Muscle layer of colon (tissue), 2 donors: ENCODE measurements around the gene NFIX.

ENCODE experiments used
- H3K27ac ChIP-seq: one replicate; pipeline ENCODE4 v1.7.0; 2013; ENCODE audit warnings: low read depth, mild to moderate bottlenecking, low read length, moderate library complexity
- H3K27me3 ChIP-seq, 2 donors: one replicate each; pipeline ENCODE4 v1.7.0; 2013; ENCODE audit warnings: low read length in 2 of 2, mild to moderate bottlenecking in 2 of 2; ENCODE audit not compliant: insufficient read depth in 2 of 2, control insufficient read depth in 1 of 2
- H3K36me3 ChIP-seq: one replicate; pipeline ENCODE4 v1.7.0; 2013; ENCODE audit warnings: mild to moderate bottlenecking, low read length; ENCODE audit not compliant: insufficient read depth
- H3K4me1 ChIP-seq: one replicate; pipeline ENCODE4 v1.7.0; 2013; ENCODE audit warnings: mild to moderate bottlenecking, low read length; ENCODE audit not compliant: insufficient read depth
- H3K4me3 ChIP-seq, 2 donors: one replicate each; pipeline ENCODE4 v1.7.0; 2013; ENCODE audit warnings: low read length in 2 of 2, low read depth in 1 of 2, mild to moderate bottlenecking in 1 of 2, moderate library complexity in 1 of 2
- H3K9ac ChIP-seq: one replicate; pipeline ENCODE4 v1.7.0; 2013; ENCODE audit warnings: low read length
- H3K9me3 ChIP-seq: one replicate; pipeline ENCODE4 v1.7.0; 2013; ENCODE audit warnings: mild to moderate bottlenecking, low read length
- donor health status: abdominal sarcoma.
- donor health status: Adenocarcinoma of cecum.

The NFIX gene

GRCh38 chr19:13051557-13052165, 56.4 kb downstream of the NFIX start:
- peak overlapping the region; percentile 6 to 50 for H3K4me3 ChIP-seq
- no peaks in the 10 kb centered on the region for H3K27me3 ChIP-seq
- peaks cover 84% of the 10 kb centered on the region for H3K4me1 ChIP-seq

GRCh38 chr19:13052447-13053175, 57.3 kb downstream of the NFIX start:
- peak overlapping the region in 1 of 2 donors; percentile 50 for H3K4me3 ChIP-seq
- no peaks in the 10 kb centered on the region for H3K36me3 ChIP-seq
- H3K27me3 ChIP-seq, result no peaks in the 10 kb centered on the region
- no peaks in the 10 kb centered on the region for H3K9me3 ChIP-seq
- peaks cover 84% of the 10 kb centered on the region for H3K4me1 ChIP-seq
- peak overlapping the region; percentile 92 for H3K27ac ChIP-seq
- peak overlapping the region; percentile 59 for H3K9ac ChIP-seq

More at GRCh38 chr19:13051557-13052165, 56.4 kb downstream of the NFIX start:
- Histone ChIP-seq H3K9me3 (no peaks in the 10 kb centered on the region), H3K9ac (peak overlapping the region; percentile 35), H3K27ac (peak overlapping the region; percentile 92), H3K36me3 (no peaks in the 10 kb centered on the region)

- H3K9ac ChIP-seq, result peak overlapping the region; percentile 59
- peak overlapping the region in 1 of 2 donors; percentile 37 for H3K4me3 ChIP-seq
- H3K27me3 ChIP-seq, result no peaks in the 10 kb centered on the region
- peak overlapping the region; percentile 92 for H3K27ac ChIP-seq
- H3K4me1 ChIP-seq, result peaks cover 84% of the 10 kb centered on the region
- H3K9me3 ChIP-seq, result no peaks in the 10 kb centered on the region
- no peaks in the 10 kb centered on the region for H3K36me3 ChIP-seq
These were observed 58.0 kb downstream of the NFIX start for GRCh38 chr19:13053238-13053637.

- Histone ChIP-seq H3K4me3 (peak overlapping the region in 1 of 2 donors; percentile 37), H3K27ac (peak overlapping the region; percentile 92), H3K27me3 (no peaks in the 10 kb centered on the region), H3K4me1 (peaks cover 91% of the 10 kb centered on the region), H3K9me3 (no peaks in the 10 kb centered on the region), H3K36me3 (no peaks in the 10 kb centered on the region), H3K9ac (peak overlapping the region; percentile 59)
These were observed 58.7 kb downstream of the NFIX start for GRCh38 chr19:13053761-13054625.

- H3K27ac ChIP-seq, result peak overlapping the region; percentile 92
- H3K36me3 ChIP-seq, result no peaks in the 10 kb centered on the region
- H3K4me3 ChIP-seq, result peak overlapping the region in 1 of 2 donors; percentile 37
- H3K9ac ChIP-seq, result peak overlapping the region; percentile 59
- H3K4me1 ChIP-seq, result peaks cover 96% of the 10 kb centered on the region
- no peaks in the 10 kb centered on the region for H3K9me3 ChIP-seq
- no peaks in the 10 kb centered on the region for H3K27me3 ChIP-seq
These were observed 59.4 kb downstream of the NFIX start for GRCh38 chr19:13054626-13055212.

GRCh38 chr19:13055213-13056051, 60.2 kb downstream of the NFIX start:
- H3K9ac ChIP-seq, result peak overlapping the region; percentile 54
- H3K36me3 ChIP-seq, result no peaks in the 10 kb centered on the region
- peaks cover 96% of the 10 kb centered on the region for H3K4me1 ChIP-seq
- H3K9me3 ChIP-seq, result no peaks in the 10 kb centered on the region
- peak overlapping the region; percentile 92 for H3K27ac ChIP-seq
- no peaks in the 10 kb centered on the region for H3K27me3 ChIP-seq
- peak overlapping the region; percentile 34 to 39 for H3K4me3 ChIP-seq

- Histone ChIP-seq H3K9ac (peak overlapping the region; percentile 15), H3K27ac (peak overlapping the region; percentile 92), H3K9me3 (no peaks in the 10 kb centered on the region), H3K27me3 (no peaks in the 10 kb centered on the region), H3K4me1 (peaks cover 96% of the 10 kb centered on the region), H3K4me3 (peak overlapping the region in 1 of 2 donors; percentile 39), H3K36me3 (no peaks in the 10 kb centered on the region)
These were observed 60.9 kb downstream of the NFIX start for GRCh38 chr19:13056052-13056660.

GRCh38 chr19:13057147-13057572, 61.9 kb downstream of the NFIX start:
- H3K9me3 ChIP-seq, result no peaks in the 10 kb centered on the region
- no peak overlapping the region for H3K9ac ChIP-seq
- H3K27me3 ChIP-seq, result no peaks in the 10 kb centered on the region
- no peaks in the 10 kb centered on the region for H3K36me3 ChIP-seq
- peaks cover 96% of the 10 kb centered on the region for H3K4me1 ChIP-seq
- peak overlapping the region; percentile 92 for H3K27ac ChIP-seq
- peak overlapping the region in 1 of 2 donors; percentile 2 for H3K4me3 ChIP-seq

GRCh38 chr19:13057744-13058143, 62.5 kb downstream of the NFIX start:
- H3K27ac ChIP-seq, result peak overlapping the region; percentile 92
- H3K4me3 ChIP-seq, result peak overlapping the region in 1 of 2 donors; percentile 7

More at GRCh38 chr19:13057744-13058143, 62.5 kb downstream of the NFIX start:
- Histone ChIP-seq H3K36me3 (no peaks in the 10 kb centered on the region), H3K4me1 (peaks cover 96% of the 10 kb centered on the region), H3K9ac (peak overlapping the region; percentile 26), H3K27me3 (no peaks in the 10 kb centered on the region), H3K9me3 (no peaks in the 10 kb centered on the region)
